ENCODE measurements around the gene PCBP3.

The PCBP3 gene

DNA sequence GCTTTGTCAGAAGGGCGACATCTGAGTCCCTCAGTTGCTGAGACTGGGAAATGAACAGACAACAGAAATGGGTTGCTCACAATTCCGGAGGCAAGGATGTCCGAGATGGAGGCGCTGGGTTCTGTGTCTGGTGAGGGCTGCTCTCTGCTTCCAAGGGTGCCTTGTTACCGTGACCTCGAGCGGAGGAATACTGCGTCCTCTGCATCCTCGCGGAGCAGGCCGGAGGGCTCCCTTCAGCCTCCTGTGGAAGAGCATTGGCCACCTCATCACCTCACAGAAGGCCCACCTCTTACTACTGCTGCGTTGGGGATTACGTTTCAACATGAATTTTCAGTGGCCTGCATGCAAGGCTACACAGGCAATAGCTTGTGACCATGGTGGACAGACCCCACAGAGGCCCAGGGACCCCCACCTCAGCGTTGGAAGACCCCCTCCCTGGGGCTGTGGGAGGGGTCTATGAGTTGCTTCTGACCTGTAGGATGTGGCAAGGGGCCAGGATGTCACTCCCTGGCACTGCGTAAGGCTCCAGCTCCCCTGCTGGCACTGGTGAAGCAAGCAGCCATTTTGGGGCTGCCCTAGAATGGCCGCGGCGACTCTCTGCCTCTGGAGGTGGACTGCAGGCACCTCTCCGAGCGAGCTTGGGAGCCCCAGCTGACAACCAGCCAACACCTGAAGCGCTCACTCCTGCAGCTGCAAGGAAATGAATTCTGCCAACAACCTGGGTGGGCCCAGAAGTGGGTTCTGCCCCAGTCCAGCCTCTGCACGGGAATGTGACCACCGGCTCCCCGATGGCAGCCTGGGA lies 301.7 kb downstream of the PCBP3 start:
- TF ChIP-seq, protein P1, sequence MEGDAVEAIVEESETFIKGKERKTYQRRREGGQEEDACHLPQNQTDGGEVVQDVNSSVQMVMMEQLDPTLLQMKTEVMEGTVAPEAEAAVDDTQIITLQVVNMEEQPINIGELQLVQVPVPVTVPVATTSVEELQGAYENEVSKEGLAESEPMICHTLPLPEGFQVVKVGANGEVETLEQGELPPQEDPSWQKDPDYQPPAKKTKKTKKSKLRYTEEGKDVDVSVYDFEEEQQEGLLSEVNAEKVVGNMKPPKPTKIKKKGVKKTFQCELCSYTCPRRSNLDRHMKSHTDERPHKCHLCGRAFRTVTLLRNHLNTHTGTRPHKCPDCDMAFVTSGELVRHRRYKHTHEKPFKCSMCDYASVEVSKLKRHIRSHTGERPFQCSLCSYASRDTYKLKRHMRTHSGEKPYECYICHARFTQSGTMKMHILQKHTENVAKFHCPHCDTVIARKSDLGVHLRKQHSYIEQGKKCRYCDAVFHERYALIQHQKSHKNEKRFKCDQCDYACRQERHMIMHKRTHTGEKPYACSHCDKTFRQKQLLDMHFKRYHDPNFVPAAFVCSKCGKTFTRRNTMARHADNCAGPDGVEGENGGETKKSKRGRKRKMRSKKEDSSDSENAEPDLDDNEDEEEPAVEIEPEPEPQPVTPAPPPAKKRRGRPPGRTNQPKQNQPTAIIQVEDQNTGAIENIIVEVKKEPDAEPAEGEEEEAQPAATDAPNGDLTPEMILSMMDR (conservative IDR thresholded peaks at IDR 0.05): no peak
- H3K27ac ChIP-seq: no peak overlapping the region

DNA sequence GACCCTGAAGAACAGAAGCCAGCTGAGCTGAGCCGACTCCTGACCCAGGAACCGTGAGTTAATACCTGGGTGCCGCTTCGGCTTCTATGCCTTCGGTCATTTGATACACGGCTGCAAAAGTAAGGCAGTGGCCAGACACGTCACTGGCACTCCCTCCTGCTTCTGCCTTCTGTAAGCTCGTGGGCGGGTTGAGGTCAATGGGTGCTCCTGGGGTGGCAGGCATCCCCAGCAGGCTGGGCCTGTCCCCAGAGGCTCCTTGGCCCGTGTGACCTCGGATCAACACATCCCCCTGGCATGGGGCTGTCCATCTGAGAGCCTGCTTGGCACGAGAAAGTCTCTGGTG lies 302.3 kb downstream of the PCBP3 start:
- H3K27ac ChIP-seq: no peak overlapping the region
- TF ChIP-seq, protein P1 (conservative IDR thresholded peaks at IDR 0.05): no peak

GRCh38 chr21:45947296-45947695 lies 303.8 kb downstream of the PCBP3 start:
- H3K27ac ChIP-seq: no peak overlapping the region
- TF ChIP-seq, protein P1 (conservative IDR thresholded peaks at IDR 0.05): no peak

GRCh38 chr21:45947716-45948255 lies 304.3 kb downstream of the PCBP3 start:
- H3K27ac ChIP-seq: no peak overlapping the region
- TF ChIP-seq, protein P1 (conservative IDR thresholded peaks at IDR 0.05): no peak

- H3K27ac ChIP-seq: no peak overlapping the region
- TF ChIP-seq, protein P1 (conservative IDR thresholded peaks at IDR 0.05): no peak
Measured at GRCh38 chr21:45948576-45949141, 305.1 kb downstream of the PCBP3 start.

GRCh38 chr21:45949928-45950739 lies 306.6 kb downstream of the PCBP3 start:
- TF ChIP-seq, protein P1 (conservative IDR thresholded peaks at IDR 0.05): no peak
- no peak overlapping the region for H3K27ac ChIP-seq
